A172 (cell line): ENCODE results near the gene FBLN1. TPM values are rescaled to one million over a fixed set of nuclear protein-coding genes. Genes with fewer than 3 reads are reported as not detected.
"Not testable (repeated sequence)": the region's sequence is repeated elsewhere in the genome, so short reads cannot be mapped to it uniquely, and the experiment has no call there.

Source experiments
- DNase-seq: peaks from one replicate; pipeline ENCODE4 v3.0.0-alpha.2; 2015; ENCODE audit warnings: low spot score
- total RNA-seq: library from RNA; depleted of rRNA; stranded (reverse); fragments of >200 nt; shearing (Covaris generic); gene quantifications from 2 replicates; pipeline ENCODE4 v1.2.3, GENCODE V29; 2014

FBLN1 gene
- total RNA-seq, 1 experiment from 2014 or later = 58.8 TPM

GRCh38 chr22:45475851-45476514 is 26.7 kb upstream of the FBLN1 start:
- DNase-seq = no peak

- DNase-seq = no peak
Measured at GRCh38 chr22:45476814-45477213, 25.9 kb upstream of the FBLN1 start.

GRCh38 chr22:45477366-45478107 is 25.1 kb upstream of the FBLN1 start:
- DNase-seq = no peak

GRCh38 chr22:45478108-45478771 is 24.4 kb upstream of the FBLN1 start:
- peak; percentile 58 for DNase-seq

GRCh38 chr22:45480717-45481116 is 22.0 kb upstream of the FBLN1 start:
- DNase-seq = no peak

GRCh38 chr22:45481661-45482060 is 21.0 kb upstream of the FBLN1 start:
- no peak for DNase-seq

- DNase-seq = no peak
Measured at GRCh38 chr22:45482169-45482568, 20.5 kb upstream of the FBLN1 start.

GRCh38 chr22:45483319-45483718 is 19.4 kb upstream of the FBLN1 start:
- DNase-seq = no peak

- no peak for DNase-seq
Measured at GRCh38 chr22:45483918-45484499, 18.7 kb upstream of the FBLN1 start.

- DNase-seq = no peak
Measured at GRCh38 chr22:45484742-45485141, 17.9 kb upstream of the FBLN1 start.

- DNase-seq = no peak
Measured at GRCh38 chr22:45485261-45485660, 17.4 kb upstream of the FBLN1 start.

- DNase-seq = no peak
Measured at GRCh38 chr22:45488764-45489370, 13.8 kb upstream of the FBLN1 start.

- no peak for DNase-seq
Measured at GRCh38 chr22:45490836-45491235, 11.8 kb upstream of the FBLN1 start.

GRCh38 chr22:45491841-45492240 is 10.8 kb upstream of the FBLN1 start:
- no peak for DNase-seq

GRCh38 chr22:45493286-45493771 is 9.4 kb upstream of the FBLN1 start:
- DNase-seq = no peak

GRCh38 chr22:45494306-45494705 is 8.4 kb upstream of the FBLN1 start:
- DNase-seq = not testable (repeated sequence)

GRCh38 chr22:45495616-45496015 is 7.1 kb upstream of the FBLN1 start:
- DNase-seq = not testable (repeated sequence)

GRCh38 chr22:45496451-45496941 is 6.2 kb upstream of the FBLN1 start:
- DNase-seq = peak; percentile 45

GRCh38 chr22:45497351-45498145 is 5.1 kb upstream of the FBLN1 start:
- no peak for DNase-seq

- DNase-seq = peak; percentile 1
Measured at GRCh38 chr22:45499746-45500145, 2.9 kb upstream of the FBLN1 start.
